ENCODE data around the gene KANSL1.

GRCh38 chr17:46108120-46108519 is 85.1 kb downstream of the KANSL1 start:
- TF ChIP-seq EZH2 (IDR thresholded peaks at IDR 0.05; ENCODE audit: borderline replicate concordance): no peak
- no peak for TF ChIP-seq CTCF (IDR thresholded peaks at IDR 0.05; ENCODE audit: poor library complexity)
- no peak for TF ChIP-seq EZH2phosphoT487 (IDR thresholded peaks at IDR 0.05; ENCODE audit: low read depth, severe bottlenecking, unreplicated experiment)

Measured in hepatocyte (in vitro differentiated cells).